GM10847 (cell line): Measurements from ENCODE around the gene CLSTN2.

Source experiments
- POLR2A ChIP-seq: IDR thresholded peaks from 2 replicates; pipeline ENCODE4 v1.6.1; 2011; ENCODE audit not compliant: insufficient read length; ENCODE audit errors: extremely low read depth

CLSTN2 gene

DNA sequence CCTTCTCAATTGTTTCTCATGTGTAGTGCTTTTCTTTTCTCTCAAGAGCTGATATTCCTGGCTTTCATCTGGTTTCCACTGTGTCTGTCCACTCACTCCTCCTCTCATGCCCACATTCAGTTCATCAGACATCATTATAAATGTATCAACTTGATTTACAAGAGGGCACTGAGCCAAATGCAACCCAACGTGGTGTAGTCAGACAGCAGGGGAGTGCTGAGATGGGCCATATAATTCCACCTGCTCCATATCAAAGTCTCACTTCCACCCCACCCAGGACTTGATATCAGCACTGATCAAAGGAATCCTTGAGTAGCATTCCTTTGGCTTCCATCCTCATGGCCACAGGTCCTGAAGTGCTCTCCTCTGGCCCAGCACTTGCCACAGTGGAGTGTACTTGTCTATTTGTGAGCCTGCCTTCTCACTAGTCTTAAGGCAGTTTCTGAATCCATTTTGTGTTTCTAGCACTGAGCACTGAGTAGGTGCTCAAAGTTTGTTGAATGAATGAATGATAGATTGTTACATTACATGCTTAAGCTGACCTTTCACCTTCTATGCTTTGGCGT is 252.8 kb downstream of the CLSTN2 start:
- no peak for TF ChIP-seq POLR2A

DNA sequence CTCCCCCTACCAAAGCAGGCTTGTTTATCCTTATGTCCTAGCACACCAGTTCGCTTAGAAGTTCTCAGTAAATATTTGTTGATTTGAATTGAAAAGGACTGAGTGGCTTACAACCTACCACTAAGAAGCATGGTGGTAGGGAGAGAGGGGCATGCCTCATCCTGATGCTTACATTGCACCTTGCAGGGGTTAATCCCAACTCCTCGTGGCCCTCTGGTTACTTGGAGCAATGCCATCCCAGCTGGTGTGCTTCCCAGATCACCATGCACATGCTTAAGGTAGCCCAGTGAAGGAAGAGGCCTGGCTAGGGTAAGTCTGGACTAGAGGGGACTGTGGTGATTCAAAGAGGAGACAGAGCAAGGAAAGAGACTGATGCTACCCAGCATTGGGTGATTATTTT is 253.3 kb downstream of the CLSTN2 start:
- no peak for TF ChIP-seq POLR2A

DNA sequence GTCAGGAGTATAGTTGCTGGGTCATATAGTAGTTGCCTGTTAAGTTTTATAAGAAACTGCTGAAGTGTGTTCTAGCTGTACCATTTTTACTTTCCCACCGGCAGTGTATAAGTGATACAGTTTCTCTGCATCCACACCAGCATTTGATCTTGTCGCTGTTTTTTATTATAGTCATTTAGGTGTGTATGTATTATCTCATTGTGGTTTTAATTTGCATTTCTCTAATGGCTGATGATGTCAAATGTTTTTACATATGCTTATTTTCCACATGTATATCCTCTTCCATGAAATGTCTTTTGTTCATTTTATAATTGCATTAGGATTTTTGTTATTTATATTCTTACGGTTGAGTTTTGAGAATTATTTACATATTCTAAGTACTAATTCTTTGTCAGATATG is 254.3 kb downstream of the CLSTN2 start:
- no peak for TF ChIP-seq POLR2A

DNA sequence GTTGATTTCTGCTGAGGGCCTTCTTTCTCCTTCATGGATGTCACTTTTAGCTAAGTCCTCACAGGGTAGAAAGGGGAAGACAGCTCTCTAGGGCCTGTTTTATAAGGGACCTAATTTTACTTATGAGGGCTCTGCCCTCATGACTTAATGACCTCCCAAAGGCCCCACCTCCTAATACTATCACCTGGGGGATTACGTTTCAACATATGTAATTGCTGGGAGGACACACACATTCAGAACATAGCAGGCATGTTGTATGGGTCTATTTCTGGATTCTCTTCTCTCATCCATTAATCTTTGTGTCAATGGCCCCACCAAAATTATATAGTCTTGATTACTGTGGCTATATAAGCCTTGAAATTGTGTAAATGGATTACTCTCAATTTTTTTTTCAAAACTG is 255.0 kb downstream of the CLSTN2 start:
- no peak for TF ChIP-seq POLR2A

DNA sequence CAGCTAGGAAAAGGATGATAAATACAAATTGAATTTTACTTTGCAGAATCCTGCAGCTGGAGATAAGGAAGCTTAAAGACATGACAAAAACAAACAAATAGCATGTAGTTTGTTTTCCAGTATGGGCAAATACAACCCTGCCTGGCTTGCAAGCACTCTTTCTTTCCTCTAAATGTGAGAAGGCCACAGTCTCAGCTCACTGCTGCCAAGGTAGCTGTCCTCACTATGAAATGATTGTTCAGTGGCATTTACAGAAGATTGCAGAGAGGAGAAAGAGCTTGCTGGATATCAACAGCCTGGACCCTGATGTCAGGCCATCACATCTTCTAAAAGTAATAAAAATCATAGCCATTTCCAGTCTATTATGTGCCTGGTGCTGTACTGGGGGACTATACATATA is 262.0 kb downstream of the CLSTN2 start:
- no peak for TF ChIP-seq POLR2A

DNA sequence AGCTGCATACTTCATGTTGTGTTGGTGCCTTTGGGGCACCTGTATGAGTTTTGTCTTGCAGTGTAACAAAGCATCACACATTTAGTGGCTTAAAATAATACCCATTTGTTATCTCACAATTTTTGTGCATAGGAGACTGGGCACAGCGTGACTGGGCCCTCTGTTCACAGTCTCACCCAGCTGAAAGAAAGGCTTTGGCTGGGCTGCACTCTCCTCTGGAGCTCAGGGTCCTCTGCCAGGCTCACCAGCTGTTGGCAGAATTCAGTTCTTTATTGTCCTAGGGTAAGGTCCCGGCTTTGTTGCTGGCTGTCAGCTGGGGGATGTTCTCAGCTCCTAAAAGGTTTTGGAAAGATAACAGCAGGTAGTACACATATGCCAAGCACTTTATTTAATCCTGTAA is 263.3 kb downstream of the CLSTN2 start:
- no peak for TF ChIP-seq POLR2A

DNA sequence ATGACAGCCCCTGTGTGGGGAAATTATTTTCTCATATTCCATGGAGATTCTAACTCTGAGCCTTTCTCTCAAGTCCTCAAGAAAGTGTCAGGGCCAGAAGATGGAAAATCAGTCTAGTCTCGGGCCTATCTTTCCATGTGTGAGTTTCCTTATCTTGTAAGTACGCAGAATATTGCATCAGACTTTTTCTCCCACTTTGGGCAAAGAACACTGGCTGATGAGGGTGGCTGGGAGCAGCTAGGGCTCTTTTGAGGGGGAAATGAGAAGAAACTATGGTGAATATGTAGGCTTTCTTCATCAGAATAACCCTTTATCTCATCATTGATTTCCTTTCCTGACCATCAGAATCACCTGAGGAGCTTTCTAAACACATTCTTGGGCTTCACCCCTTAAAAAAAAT is 264.0 kb downstream of the CLSTN2 start:
- no peak for TF ChIP-seq POLR2A

- TF ChIP-seq POLR2A: no peak
These were observed 264.8 kb downstream of the CLSTN2 start for GRCh38 chr3:140199743-140200142.

- TF ChIP-seq POLR2A: no peak
These were observed 268.5 kb downstream of the CLSTN2 start for GRCh38 chr3:140203510-140203909.

DNA sequence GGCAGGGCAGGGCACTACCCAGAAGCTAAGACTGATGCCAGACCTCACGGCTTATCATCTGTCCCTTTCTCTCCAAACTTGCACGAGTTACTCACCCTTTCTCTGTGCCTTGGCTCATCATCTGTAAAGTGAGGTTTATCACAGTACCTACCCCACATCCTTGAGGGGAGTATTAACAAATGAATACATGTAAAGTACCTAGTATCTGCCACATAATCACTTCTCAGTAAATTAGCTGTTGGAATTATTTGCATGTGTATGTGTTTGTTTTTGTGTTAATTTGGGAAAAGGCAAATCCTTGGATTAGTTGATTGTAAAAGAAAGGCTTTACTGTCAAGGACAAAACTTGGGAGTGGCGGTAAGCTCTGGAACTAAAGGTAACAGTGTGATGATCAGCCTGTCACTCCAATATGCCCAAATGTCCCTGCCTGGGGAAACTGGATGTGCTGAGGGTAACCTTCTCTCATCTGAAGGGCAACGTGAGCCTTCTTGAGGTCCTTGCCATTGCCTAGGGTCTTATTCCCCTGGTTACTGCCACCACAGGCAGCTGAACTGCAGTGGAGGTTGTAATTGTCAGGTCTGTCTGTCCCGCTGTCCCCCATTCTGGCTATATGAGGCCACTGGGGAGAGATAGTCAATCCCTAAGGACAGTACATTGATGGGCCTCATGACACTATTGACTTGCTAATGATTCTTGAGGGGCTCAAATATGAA is 269.4 kb downstream of the CLSTN2 start:
- no peak for TF ChIP-seq POLR2A

- TF ChIP-seq POLR2A: no peak
These were observed 270.6 kb downstream of the CLSTN2 start for GRCh38 chr3:140205598-140205997.

DNA sequence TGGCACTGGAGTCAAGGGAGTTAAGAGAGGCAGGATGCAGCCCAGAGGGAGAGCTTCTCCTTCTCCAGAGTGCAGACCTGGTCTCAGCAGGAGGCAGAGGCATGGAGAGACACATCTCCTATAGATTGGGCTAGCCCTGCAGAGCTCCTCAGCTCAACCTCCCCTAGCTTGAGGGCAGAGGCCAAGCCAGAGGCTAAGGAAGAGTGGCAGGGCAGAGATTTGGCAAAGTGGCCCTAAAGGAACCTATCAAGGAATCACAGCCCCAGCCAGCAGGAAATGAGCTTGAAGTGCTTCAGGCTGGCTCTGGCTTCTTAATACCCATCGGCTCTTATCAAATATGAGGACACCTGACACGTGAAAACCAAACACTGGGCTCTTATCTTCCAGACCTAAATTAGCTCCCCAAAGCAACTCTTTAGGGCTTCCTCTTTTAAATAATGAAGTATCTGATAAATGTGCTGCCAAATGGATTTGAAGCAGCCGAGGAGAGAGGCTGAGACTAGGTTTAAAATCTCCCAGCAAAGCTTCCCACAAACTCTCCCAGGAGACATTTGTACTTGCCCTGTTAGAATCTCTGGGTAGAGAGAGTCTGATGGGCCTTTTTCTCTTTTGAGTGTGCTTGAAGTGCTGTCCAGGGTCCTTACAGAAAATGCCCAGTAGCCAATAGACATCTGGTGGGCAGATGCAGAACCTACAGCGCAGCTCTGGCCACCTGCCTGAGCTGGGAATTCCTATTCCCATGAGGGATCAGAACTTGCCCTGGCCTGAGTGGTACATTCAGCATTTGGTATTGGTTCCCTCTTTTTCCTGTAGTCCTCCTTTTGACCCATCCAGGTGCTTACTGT is 271.4 kb downstream of the CLSTN2 start:
- no peak for TF ChIP-seq POLR2A

DNA sequence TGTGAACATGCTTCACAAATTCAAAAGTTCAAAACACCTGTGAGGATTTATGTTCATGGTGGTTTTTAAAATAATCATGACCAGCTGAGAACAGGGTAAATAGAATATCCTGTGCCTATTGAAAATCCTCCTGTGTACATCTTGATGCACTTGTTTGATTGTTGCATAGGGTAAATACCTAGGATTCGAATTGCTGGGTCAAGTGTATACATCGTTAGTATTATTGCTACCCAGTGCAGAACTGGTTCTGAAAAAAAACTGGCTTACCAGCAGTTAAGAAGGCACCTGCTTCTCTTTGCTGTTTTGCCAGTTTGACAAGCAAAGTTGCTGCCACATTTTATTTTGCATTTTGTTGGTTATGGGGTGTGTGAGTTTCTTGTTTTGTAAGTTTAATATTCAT is 272.6 kb downstream of the CLSTN2 start:
- no peak for TF ChIP-seq POLR2A

DNA sequence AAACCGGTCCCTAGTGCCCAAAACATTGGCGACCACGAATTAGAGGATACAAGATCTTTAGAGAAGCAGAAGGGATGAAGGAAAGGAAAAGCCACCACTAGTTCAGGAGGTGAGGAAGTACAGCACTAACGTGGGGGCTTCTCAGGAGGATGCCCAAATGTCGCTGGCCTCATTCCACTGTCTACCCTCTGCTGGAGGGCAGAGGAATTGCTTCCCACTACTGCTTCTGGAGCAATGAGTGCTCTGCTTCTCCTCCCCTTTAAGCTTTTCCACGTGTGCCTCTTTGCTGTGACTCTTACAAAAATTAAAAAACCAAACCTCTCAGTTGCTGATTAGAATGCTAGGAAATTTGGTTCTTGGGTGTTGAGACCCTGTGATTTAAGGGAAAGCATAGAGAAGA is 281.3 kb downstream of the CLSTN2 start:
- no peak for TF ChIP-seq POLR2A

DNA sequence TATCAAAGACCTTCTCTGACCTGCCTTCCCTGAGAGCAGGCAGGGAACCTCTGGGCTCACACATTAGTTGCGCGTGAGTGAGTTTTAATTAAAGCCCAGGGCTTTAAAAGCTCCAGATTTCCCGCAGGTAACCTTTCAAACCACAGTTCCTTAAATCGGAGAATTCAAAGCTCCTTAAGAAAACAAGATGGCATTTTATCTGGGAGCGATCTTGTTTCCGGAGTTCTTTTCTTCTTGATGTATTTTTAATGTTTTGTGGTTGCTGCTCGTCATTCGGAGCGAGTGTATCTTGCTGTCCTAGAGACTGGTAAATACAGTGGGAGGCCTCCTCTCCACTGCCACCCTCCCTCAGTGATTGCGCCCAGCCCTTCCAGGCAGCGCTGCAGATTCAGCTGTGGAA is 284.3 kb downstream of the CLSTN2 start:
- TF ChIP-seq POLR2A: no peak

GRCh38 chr3:140219923-140220452 is 285.0 kb downstream of the CLSTN2 start:
- no peak for TF ChIP-seq POLR2A
